Subcutaneous adipose tissue (tissue), 4 donors: ENCODE measurements around the gene GDF7. TPM values are rescaled to one million over a fixed set of nuclear protein-coding genes. Genes with fewer than 3 reads are reported as not detected.

ENCODE experiments used
- CTCF ChIP-seq: fragments of 450-650 bp; IDR thresholded peaks from one replicate; pipeline ENCODE4 v1.5.1; 2016; ENCODE audit warnings: low read depth, mild to moderate bottlenecking, control low read depth, antibody characterized with exemption, moderate library complexity
- total RNA-seq, 4 donors: library from RNA; depleted of rRNA; stranded (reverse); fragments of >200 nt; gene quantifications; one replicate each; pipeline ENCODE4 v1.1.0, GENCODE V29; 2016

GDF7 gene
- total RNA-seq, 4 donors from 2014 or later, result under 0.01 to 0.19 (median under 0.01) TPM; not detected in 1

DNA sequence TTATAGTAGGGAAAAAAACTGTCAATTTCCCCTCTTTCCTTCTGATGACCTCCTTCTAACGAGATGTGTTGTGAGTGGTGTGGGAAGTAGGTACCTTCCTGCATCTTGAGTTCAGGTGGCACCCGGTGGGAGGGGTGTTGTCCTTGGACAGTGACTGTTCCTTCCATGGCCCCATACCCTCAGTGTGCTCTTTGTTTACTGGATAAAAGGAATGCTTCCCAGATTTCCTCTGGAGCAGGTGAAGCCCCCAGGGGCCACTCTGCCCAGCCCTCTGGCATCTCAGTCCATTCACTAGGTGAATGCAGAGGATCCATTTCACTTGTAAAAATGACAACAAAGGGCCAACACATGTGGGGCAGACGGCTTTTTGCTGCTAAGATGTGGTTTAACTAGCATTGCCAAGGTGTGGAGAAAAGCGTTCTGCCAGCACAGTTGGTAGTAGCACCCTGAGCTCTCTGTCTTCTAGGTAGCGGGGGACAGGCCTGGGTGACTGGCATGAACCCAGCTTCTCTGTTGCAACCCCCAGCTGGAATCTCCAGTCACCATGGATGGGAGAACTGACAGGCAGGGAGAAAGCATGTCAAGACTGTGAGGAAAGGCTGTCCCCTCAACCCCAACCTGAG is 6.9 kb downstream of the GDF7 start:
- TF ChIP-seq CTCF, result no peak

GRCh38 chr2:20674309-20674965 is 7.5 kb downstream of the GDF7 start:
- TF ChIP-seq CTCF, result no peak

GRCh38 chr2:20674974-20675679 is 8.2 kb downstream of the GDF7 start:
- TF ChIP-seq CTCF, result no peak

DNA sequence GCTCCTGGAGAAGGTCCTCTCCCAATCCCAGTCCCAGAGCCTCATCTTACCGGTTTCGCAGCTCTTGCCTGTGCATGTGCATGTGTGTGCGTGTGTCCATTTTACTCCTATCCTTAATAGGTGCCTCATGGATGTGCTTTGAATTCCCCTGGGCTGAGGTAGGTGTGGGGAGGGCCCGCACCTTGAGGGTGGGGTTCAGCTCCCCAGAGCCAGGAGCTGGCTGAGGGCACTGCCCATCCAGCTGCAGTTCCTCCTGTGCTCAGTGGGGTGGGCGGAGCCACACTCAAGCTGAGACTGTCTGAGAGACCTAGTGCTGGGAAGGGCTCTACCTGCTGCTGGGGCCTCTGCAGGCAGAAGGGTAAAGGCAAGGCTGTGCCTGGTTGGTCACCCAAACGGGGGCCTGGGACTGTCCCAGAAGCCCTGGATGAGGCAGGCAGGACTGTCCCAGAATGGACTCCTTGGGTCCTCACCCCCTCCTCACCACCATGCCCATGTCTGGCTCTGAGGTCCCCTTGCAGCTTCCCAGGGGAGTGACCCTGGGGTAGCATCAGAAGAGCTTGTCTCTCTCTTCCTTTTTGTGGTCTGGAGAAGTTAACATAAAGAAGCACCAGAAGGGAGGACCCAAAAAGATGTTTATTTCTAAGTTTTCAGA is 8.9 kb downstream of the GDF7 start:
- no peak for TF ChIP-seq CTCF

DNA sequence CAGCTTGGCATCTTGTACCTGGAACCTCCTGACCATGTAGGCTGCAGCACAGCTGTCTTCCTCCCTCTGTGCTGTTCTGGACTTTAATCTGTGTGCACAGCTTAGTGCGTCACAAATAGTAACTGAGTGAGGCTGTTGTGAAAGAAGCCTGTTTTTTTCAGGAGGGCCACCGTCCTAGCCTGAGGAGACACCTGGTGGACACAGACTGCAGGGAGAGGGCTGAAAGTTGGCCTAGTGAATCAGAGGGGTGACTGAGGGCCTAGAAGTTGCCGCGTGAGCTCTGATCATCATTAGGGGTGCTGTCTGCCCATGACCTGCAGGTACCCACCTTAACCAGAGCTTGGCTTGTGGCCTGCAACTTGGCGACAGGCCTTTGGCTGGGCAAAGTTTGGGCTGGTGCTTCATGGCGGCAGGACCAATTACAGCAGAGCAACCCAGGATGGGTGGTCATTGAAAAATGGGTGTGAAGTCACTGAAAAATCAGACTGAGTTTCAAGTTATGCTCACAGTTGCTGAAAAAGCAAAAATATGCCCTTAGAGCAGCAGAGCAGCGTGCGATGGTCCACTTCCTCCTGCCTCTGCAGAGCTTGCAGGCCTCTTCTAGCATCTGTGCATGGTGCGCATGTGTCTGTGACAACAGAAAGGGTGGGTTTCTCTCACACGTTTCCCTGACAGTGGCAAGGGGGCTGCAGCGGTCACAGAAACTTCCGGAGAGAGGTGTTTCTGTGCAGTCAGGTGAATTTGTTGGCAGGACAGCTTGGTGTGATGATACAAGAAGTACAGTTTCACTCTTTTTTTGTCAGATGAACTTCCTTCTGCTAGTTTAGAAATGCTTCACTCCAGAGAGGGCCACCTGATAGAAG is 9.6 kb downstream of the GDF7 start:
- no peak for TF ChIP-seq CTCF

GRCh38 chr2:20677301-20678085 is 10.5 kb downstream of the GDF7 start:
- TF ChIP-seq CTCF, result no peak
